Transverse colon (tissue), 4 donors: Measurements from ENCODE around the gene DMRTA2.

Experiments
- CTCF ChIP-seq, 5 experiments: fragments of 200-600 bp in 3 of 5; fragments of 450-650 bp in 2 of 5; sonication (generic) in 3 of 5; IDR thresholded peaks; 1 replicate in 2 of 5; 2 replicates in 3 of 5; pipeline ENCODE4 v1.5.1; 2016 to 2017; ENCODE audit warnings: antibody characterized with exemption in 5 of 5, inconsistent platforms in 3 of 5, mild to moderate bottlenecking in 2 of 5, moderate library complexity in 1 of 5
- EP300 ChIP-seq: sonication (generic); formaldehyde crosslinking; IDR thresholded peaks from one replicate; pipeline ENCODE4 v1.6.1; 2017; ENCODE audit warnings: antibody characterized with exemption, low read depth
- POLR2A ChIP-seq: fragments of 450-650 bp; IDR thresholded peaks from one replicate; pipeline ENCODE4 v1.6.1; 2016; ENCODE audit warnings: antibody characterized with exemption, mild to moderate bottlenecking, moderate library complexity
- POLR2AphosphoS5 ChIP-seq, 3 donors: sonication (generic); formaldehyde crosslinking; IDR thresholded peaks; one replicate each; pipeline ENCODE4 v1.6.1; 2016; ENCODE audit warnings: antibody characterized with exemption in 3 of 3

GRCh38 chr1:50416150-50416527 is 7.1 kb downstream of the DMRTA2 start:
- no peak for TF ChIP-seq EP300
- TF ChIP-seq POLR2A = no peak
- TF ChIP-seq POLR2AphosphoS5 (IDR thresholded peaks at IDR 0.05) = no peak
- no peak for TF ChIP-seq CTCF (IDR thresholded peaks at IDR 0.05)
